GM18858 (cell line): ENCODE measurements around the gene EDAR.

Experiments
- ATAC-seq: cut with Tn5 transposase; IDR thresholded peaks from one replicate; pipeline ENCODE4 v1.9.1; 2021; ENCODE audit not compliant: unreplicated experiment

EDAR gene

GRCh38 chr2:108969856-108970255 lies 19.2 kb downstream of the EDAR start:
- no peak for ATAC-seq

GRCh38 chr2:108968619-108969018 lies 20.4 kb downstream of the EDAR start:
- no peak for ATAC-seq

- no peak for ATAC-seq
Observed at GRCh38 chr2:108967757-108968156, 21.3 kb downstream of the EDAR start.

GRCh38 chr2:108965540-108966289 lies 23.3 kb downstream of the EDAR start:
- no peak for ATAC-seq

- ATAC-seq, result no peak
Observed at GRCh38 chr2:108963057-108963456, 26.0 kb downstream of the EDAR start.

- no peak for ATAC-seq
Observed at GRCh38 chr2:108961796-108962195, 27.2 kb downstream of the EDAR start.

GRCh38 chr2:108960006-108960405 lies 29.0 kb downstream of the EDAR start:
- ATAC-seq, result no peak

GRCh38 chr2:108959401-108959800 lies 29.6 kb downstream of the EDAR start:
- no peak for ATAC-seq

GRCh38 chr2:108958632-108959341 lies 30.2 kb downstream of the EDAR start:
- no peak for ATAC-seq

- ATAC-seq, result no peak
Observed at GRCh38 chr2:108958002-108958401, 31.0 kb downstream of the EDAR start.

GRCh38 chr2:108956375-108956774 lies 32.6 kb downstream of the EDAR start:
- ATAC-seq, result no peak

- ATAC-seq, result no peak
Observed at GRCh38 chr2:108950369-108951135, 38.5 kb downstream of the EDAR start.

GRCh38 chr2:108949316-108950239 lies 39.4 kb downstream of the EDAR start:
- ATAC-seq, result no peak

- no peak for ATAC-seq
Observed at GRCh38 chr2:108947271-108947907, 41.6 kb downstream of the EDAR start.

- ATAC-seq, result no peak
Observed at GRCh38 chr2:108946442-108946841, 42.6 kb downstream of the EDAR start.

GRCh38 chr2:108945969-108946368 lies 43.1 kb downstream of the EDAR start:
- no peak for ATAC-seq

GRCh38 chr2:108944601-108945331 lies 44.3 kb downstream of the EDAR start:
- no peak for ATAC-seq

GRCh38 chr2:108943751-108944150 lies 45.3 kb downstream of the EDAR start:
- ATAC-seq, result no peak

GRCh38 chr2:108942888-108943287 lies 46.1 kb downstream of the EDAR start:
- ATAC-seq, result no peak
